ENCODE measurements around the gene ULBP1.
"Not testable (repeated sequence)": the region's sequence is repeated elsewhere in the genome, so short reads cannot be mapped to it uniquely, and the experiment has no call there.

Gene ULBP1

GRCh38 chr6:149959806-149960205 lies 3.9 kb upstream of the ULBP1 start:
- DNase-seq (ENCODE audit: low read depth); H3K4me3 ChIP-seq (ENCODE audit: low read depth, low read length); in situ Hi-C loops (cut with HindIII; ENCODE audit: low sequenced_read_pairs): not testable (repeated sequence)

- no peak overlapping the region for H3K4me3 ChIP-seq (ENCODE audit: low read depth, low read length)
- no peak for DNase-seq (ENCODE audit: low read depth)
- in situ Hi-C loops (cut with HindIII; ENCODE audit: low sequenced_read_pairs), result no loop called here
- no peak for TF ChIP-seq CTCF (IDR thresholded peaks at IDR 0.05; ENCODE audit: low read depth, low read length, missing control alignments)
Measured at GRCh38 chr6:149960488-149960887, 3.3 kb upstream of the ULBP1 start.

GRCh38 chr6:149961728-149962425 lies 1.9 kb upstream of the ULBP1 start:
- in situ Hi-C loops (cut with HindIII; ENCODE audit: low sequenced_read_pairs), result no loop called here
- H3K4me3 ChIP-seq (ENCODE audit: low read depth, low read length), result no peak overlapping the region
- TF ChIP-seq CTCF (IDR thresholded peaks at IDR 0.05; ENCODE audit: low read depth, low read length, missing control alignments), result peak; percentile 6
- DNase-seq (ENCODE audit: low read depth), result no peak

- in situ Hi-C loops (cut with HindIII; ENCODE audit: low sequenced_read_pairs), result no loop called here
- H3K4me3 ChIP-seq (ENCODE audit: low read depth, low read length), result no peak overlapping the region
- TF ChIP-seq CTCF (IDR thresholded peaks at IDR 0.05; ENCODE audit: low read depth, low read length, missing control alignments), result no peak
- DNase-seq (ENCODE audit: low read depth), result no peak
Measured at GRCh38 chr6:149962461-149963211, 1.1 kb upstream of the ULBP1 start.

GRCh38 chr6:149963212-149963461 lies 606 bp upstream of the ULBP1 start:
- H3K4me3 ChIP-seq (ENCODE audit: low read depth, low read length), result peak overlapping the region; percentile 35
- no peak for DNase-seq (ENCODE audit: low read depth)
- TF ChIP-seq CTCF (IDR thresholded peaks at IDR 0.05; ENCODE audit: low read depth, low read length, missing control alignments), result no peak
- in situ Hi-C loops (cut with HindIII; ENCODE audit: low sequenced_read_pairs), result no loop called here

- in situ Hi-C loops (cut with HindIII; ENCODE audit: low sequenced_read_pairs), result no loop called here
- peak overlapping the region; percentile 35 for H3K4me3 ChIP-seq (ENCODE audit: low read depth, low read length)
- TF ChIP-seq CTCF (IDR thresholded peaks at IDR 0.05; ENCODE audit: low read depth, low read length, missing control alignments), result no peak
- no peak for DNase-seq (ENCODE audit: low read depth)
Measured at GRCh38 chr6:149964308-149965193, 808 bp downstream of the ULBP1 start.
